ENCODE measurements around the gene CXCL14. TPM values are rescaled to one million over a fixed set of nuclear protein-coding genes. Genes with fewer than 3 reads are reported as not detected.

CXCL14 gene
- total RNA-seq, 1 experiment from 2014 or later = not detected

GRCh38 chr5:135578305-135578684, 496 bp downstream of the CXCL14 start:
- H3K4me3 ChIP-seq (replicated peaks in 1 of 2; ENCODE audit: low read depth in 1 of 2, low read length in 2 of 2) = no peak overlapping the region
- no peaks in the 10 kb centered on the region for H3K36me3 ChIP-seq (ENCODE audit: control insufficient read depth in 1 of 2, insufficient read depth in 2 of 2, low read length in 2 of 2)
- H3K9me2 ChIP-seq (ENCODE audit: insufficient read depth) = no peaks in the 10 kb centered on the region
- H2AFZ ChIP-seq (ENCODE audit: low read depth, low read length, poor library complexity, severe bottlenecking) = no peak overlapping the region
- H3K27ac ChIP-seq (ENCODE audit: low read depth, low read length) = no peak overlapping the region
- ChIA-PET RAD21 (ENCODE audit: low non-redundant PET in 1 of 2, low total read pairs in 2 of 2, uncharacterized antibody in 2 of 2, unreplicated experiment in 2 of 2) (no interaction called here), CTCF (no interaction called here), POLR2A (no interaction called here)
- TF ChIP-seq CBX3 (IDR thresholded peaks at IDR 0.05; ENCODE audit: low read depth) (no peak), ZBTB33 (IDR thresholded peaks at IDR 0.05; ENCODE audit: extremely low read depth, insufficient replicate concordance, low read length) (no peak), FOSL1 (IDR thresholded peaks at IDR 0.05; ENCODE audit: low read depth) (no peak), MAX (IDR thresholded peaks at IDR 0.05) (no peak), CEBPB (IDR thresholded peaks at IDR 0.05; ENCODE audit: low read depth) (no peak), ZFX (IDR thresholded peaks at IDR 0.05) (no peak), EZH2phosphoT487 (IDR thresholded peaks at IDR 0.05; ENCODE audit: borderline replicate concordance) (no peak)
- H3K4me2 ChIP-seq (ENCODE audit: low read length) = no peak overlapping the region
- DNase-seq (ENCODE audit: low read depth, low spot score) = no peak
- H3K27me3 ChIP-seq (ENCODE audit: insufficient read depth, low read length) = peaks cover 17% of the 10 kb centered on the region; the same call in 1 of the 2 replicates
- no peaks in the 10 kb centered on the region for H4K20me1 ChIP-seq (ENCODE audit: insufficient read depth)
- no peak for ATAC-seq
- no peaks in the 10 kb centered on the region for H3K79me2 ChIP-seq (ENCODE audit: insufficient read depth, low read length)
- peaks cover 0 to 10% of the 10 kb centered on the region in 2 experiments; a peak in 2 of 4 replicates for H3K4me1 ChIP-seq (ENCODE audit: control insufficient read depth in 1 of 2, insufficient read depth in 2 of 2, low read length in 2 of 2)
- intact Hi-C loops (cut with micrococcal nuclease) = no loop called here
- no TSS peak for BruUV-seq (replicated peaks)
- no peak overlapping the region for H3K9ac ChIP-seq (ENCODE audit: low read length)
- no peaks in the 10 kb centered on the region for H3K9me3 ChIP-seq (ENCODE audit: control insufficient read depth in 1 of 2, insufficient read depth in 1 of 2, low read depth in 1 of 2, low read length in 2 of 2)

GRCh38 chr5:135577421-135577820, 1.4 kb downstream of the CXCL14 start:
- H3K9ac ChIP-seq (ENCODE audit: low read length) = no peak overlapping the region
- intact Hi-C loops (cut with micrococcal nuclease) = no loop called here
- no peaks in the 10 kb centered on the region for H3K79me2 ChIP-seq (ENCODE audit: insufficient read depth, low read length)
- no peaks in the 10 kb centered on the region for H4K20me1 ChIP-seq (ENCODE audit: insufficient read depth)
- no TSS peak for BruUV-seq (replicated peaks)
- H3K4me3 ChIP-seq (replicated peaks in 1 of 2; ENCODE audit: low read depth in 1 of 2, low read length in 2 of 2) = no peak overlapping the region
- peaks cover 0 to 10% of the 10 kb centered on the region in 2 experiments; a peak in 2 of 4 replicates for H3K4me1 ChIP-seq (ENCODE audit: control insufficient read depth in 1 of 2, insufficient read depth in 2 of 2, low read length in 2 of 2)
- DNase-seq (ENCODE audit: low read depth, low spot score) (no peak), ATAC-seq (no peak)
- CTCF ChIA-PET = interaction anchor here (1.7 kb wide), 1 partner anchor 12 kb away, joined by 5 read pairs; no protein-coding TSS in a partner anchor
- H2AFZ ChIP-seq (ENCODE audit: low read depth, low read length, poor library complexity, severe bottlenecking) = no peak overlapping the region
- H3K9me3 ChIP-seq (ENCODE audit: control insufficient read depth in 1 of 2, insufficient read depth in 1 of 2, low read depth in 1 of 2, low read length in 2 of 2) = no peaks in the 10 kb centered on the region
- POLR2A ChIA-PET = no interaction called here
- peaks cover 8% of the 10 kb centered on the region; the same call in 1 of the 2 replicates for H3K27me3 ChIP-seq (ENCODE audit: insufficient read depth, low read length)
- no peaks in the 10 kb centered on the region for H3K9me2 ChIP-seq (ENCODE audit: insufficient read depth)
- H3K27ac ChIP-seq (ENCODE audit: low read depth, low read length) = no peak overlapping the region
- no peaks in the 10 kb centered on the region for H3K36me3 ChIP-seq (ENCODE audit: control insufficient read depth in 1 of 2, insufficient read depth in 2 of 2, low read length in 2 of 2)
- RAD21 ChIA-PET (ENCODE audit: low non-redundant PET in 1 of 2, low total read pairs in 2 of 2, uncharacterized antibody in 2 of 2, unreplicated experiment in 2 of 2) = no interaction called here
- H3K4me2 ChIP-seq (ENCODE audit: low read length) = no peak overlapping the region
- no peak for TF ChIP-seq CTCF (IDR thresholded peaks at IDR 0.05 in 2 of 3, conservative IDR thresholded peaks at IDR 0.05 in 1 of 3; ENCODE audit: borderline replicate concordance in 1 of 3, insufficient read depth in 1 of 3, low read depth in 2 of 3, low read length in 2 of 3)
- TF ChIP-seq TCF7L2 (IDR thresholded peaks at IDR 0.05; ENCODE audit: borderline replicate concordance, extremely low read depth, insufficient read depth, insufficient read length) = no peak
- TF ChIP-seq ZNF274 (IDR thresholded peaks at IDR 0.05; ENCODE audit: low read depth, low read length) = no peak
- no peak for TF ChIP-seq FOSL1 (IDR thresholded peaks at IDR 0.05; ENCODE audit: low read depth)
- TF ChIP-seq JUND (IDR thresholded peaks at IDR 0.05) = no peak
- no peak for TF ChIP-seq SIN3A (IDR thresholded peaks at IDR 0.05; ENCODE audit: low read depth)
- TF ChIP-seq ATF3 (IDR thresholded peaks at IDR 0.05) = no peak
